ENCODE data around the gene FGF19.

DNA sequence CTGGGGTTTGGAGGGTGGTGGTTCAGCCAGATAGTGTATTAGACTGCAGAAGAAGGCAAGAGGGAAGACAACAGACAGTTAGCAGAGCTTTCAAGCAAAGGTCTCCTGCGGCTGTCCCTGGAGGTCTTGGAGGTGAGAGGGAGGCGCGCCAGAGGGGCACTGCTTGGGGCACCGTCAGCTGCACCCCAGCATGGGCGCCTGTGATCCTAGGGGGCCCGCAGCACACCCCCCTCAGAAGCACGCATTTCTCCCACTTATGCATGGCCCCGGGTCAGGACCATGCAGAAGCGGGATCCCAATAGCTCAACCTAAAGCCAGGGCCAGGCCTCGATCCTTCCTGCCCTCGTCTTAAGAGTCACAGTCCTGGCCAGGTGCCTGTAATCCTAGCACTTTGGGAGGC, 44.8 kb upstream of the FGF19 start:
- no peak for TF ChIP-seq FOXP1 (CRISPR knock-in tag; IDR thresholded peaks at IDR 0.05; ENCODE audit: borderline replicate concordance)
- no peak for TF ChIP-seq USF1 (CRISPR knock-in tag; IDR thresholded peaks at IDR 0.05)

Measured in WTC11 (cell line).